H1 (cell line): ENCODE measurements around the gene TET1. TPM values are rescaled to one million over a fixed set of nuclear protein-coding genes. Genes with fewer than 3 reads are reported as not detected.
"Not testable (repeated sequence)": the region's sequence is repeated elsewhere in the genome, so short reads cannot be mapped to it uniquely, and the experiment has no call there.

Experiments
- CTCF ChIA-PET: fragments of 300-600 bp; sonication (Branson Sonifier 250); formaldehyde crosslinking; loops from one replicate; lab custom pipeline; 2021; ENCODE audit not compliant: partially characterized antibody; lab: Charles Lee
- POLR2A ChIA-PET: fragments of 300-600 bp; sonication (Branson Sonifier 250); formaldehyde crosslinking; loops from one replicate; lab custom pipeline; 2021; ENCODE audit warnings: inconsistent platforms; ENCODE audit not compliant: partially characterized antibody; lab: Charles Lee
- DNase-seq, 2 experiments: peaks; one replicate each; pipeline versions ENCODE4 v3.0.0 to v3.0.0-alpha.2; 2010 to 2022; ENCODE audit warnings: low spot score in 2 of 2, low read depth in 1 of 2, mixed read lengths in 1 of 2
- FAIRE-seq: peaks from 2 replicates; lab custom pipeline; 2011; peaks lifted over from hg19 to GRCh38; lab: Jason Lieb, UNC
- H2AFZ ChIP-seq: 2 replicates; pipeline ENCODE4 v1.8.1; 2012; ENCODE audit warnings: low read length, inconsistent platforms
- H2AK5ac ChIP-seq: 2 replicates; pipeline ENCODE4 v1.6.1; 2013; ENCODE audit warnings: low read depth, low read length
- H2BK120ac ChIP-seq: replicated peaks from 2 replicates; pipeline ENCODE3; 2013; ENCODE audit warnings: low read depth, low read length, inconsistent platforms
- H2BK12ac ChIP-seq: 2 replicates; pipeline ENCODE4 v1.6.1; 2013; ENCODE audit warnings: low read depth, low read length
- H2BK15ac ChIP-seq: 2 replicates; pipeline ENCODE4 v1.6.1; 2013; ENCODE audit warnings: low read length
- H2BK20ac ChIP-seq: 2 replicates; pipeline ENCODE4 v1.6.1; 2013; ENCODE audit warnings: low read length
- H2BK5ac ChIP-seq: 2 replicates; pipeline ENCODE4 v1.6.1; 2013; ENCODE audit warnings: low read depth, low read length
- H3K14ac ChIP-seq: 2 replicates; pipeline ENCODE4 v1.6.1; 2013; ENCODE audit warnings: inconsistent platforms; ENCODE audit not compliant: insufficient read length
- H3K18ac ChIP-seq: 2 replicates; pipeline ENCODE4 v1.6.1; 2013; ENCODE audit warnings: low read length; ENCODE audit errors: extremely low read depth
- H3K23ac ChIP-seq: 2 replicates; pipeline ENCODE4 v1.6.1; 2013; ENCODE audit warnings: inconsistent platforms; ENCODE audit not compliant: insufficient read length
- H3K23me2 ChIP-seq: 2 replicates; pipeline ENCODE4 v1.6.1; 2013; ENCODE audit warnings: low read depth, low read length
- H3K27ac ChIP-seq: 2 replicates; pipeline ENCODE4 v1.6.1; 2011; ENCODE audit warnings: low read depth, low read length, inconsistent platforms
- H3K27me3 ChIP-seq, 4 experiments: replicated peaks in 1 of 4; 1 replicate in 1 of 4; 2 replicates in 3 of 4; pipeline versions ENCODE4 v1.6.1 to v1.8.1; 2011 to 2013; ENCODE audit warnings: low read length in 3 of 4, mild to moderate bottlenecking in 3 of 4, inconsistent platforms in 2 of 4, mixed read lengths in 2 of 4, moderate library complexity in 1 of 4; ENCODE audit not compliant: control insufficient read depth in 3 of 4, insufficient read depth in 3 of 4; ENCODE audit errors: extremely low read depth in 1 of 4
- H3K36me3 ChIP-seq, 4 experiments: 2 replicates each; pipeline versions ENCODE4 v1.6.1 to v1.8.1; 2011 to 2013; ENCODE audit warnings: mild to moderate bottlenecking in 4 of 4, low read length in 3 of 4, moderate library complexity in 2 of 4, control low read depth in 1 of 4, inconsistent platforms in 1 of 4; ENCODE audit not compliant: insufficient read depth in 4 of 4, control insufficient read depth in 2 of 4
- H3K4ac ChIP-seq: replicated peaks from 2 replicates; pipeline ENCODE3; 2013; ENCODE audit warnings: low read length, low read depth, mixed read lengths, inconsistent platforms; ENCODE audit not compliant: insufficient read length
- H3K4me1 ChIP-seq, 4 experiments: replicated peaks in 1 of 4; 1 replicate in 1 of 4; 2 replicates in 3 of 4; pipeline versions ENCODE4 v1.6.1 to v1.8.1; 2011 to 2013; ENCODE audit warnings: low read length in 3 of 4, inconsistent platforms in 2 of 4, mixed read lengths in 1 of 4; ENCODE audit not compliant: insufficient read depth in 4 of 4, control insufficient read depth in 3 of 4
- H3K4me2 ChIP-seq, 2 experiments: 2 replicates each; pipeline versions ENCODE4 v1.6.1 to v1.8.1; 2011 to 2013; ENCODE audit warnings: low read depth in 2 of 2, low read length in 2 of 2, control low read depth in 1 of 2, inconsistent platforms in 1 of 2, mild to moderate bottlenecking in 1 of 2; ENCODE audit not compliant: insufficient read depth in 1 of 2
- H3K4me3 ChIP-seq, 4 experiments: fragments of 200-600, 300-600 bp in 1 of 4; sonication (generic), shearing (Covaris generic), sonication (Bioruptor Twin) in 1 of 4; 2 replicates each; pipeline versions ENCODE4 v1.5.1 to v1.8.1; 2011 to 2016; ENCODE audit warnings: low read length in 4 of 4, low read depth in 3 of 4, control low read depth in 2 of 4, inconsistent platforms in 2 of 4, mild to moderate bottlenecking in 2 of 4, mixed read lengths in 1 of 4, moderate library complexity in 1 of 4; ENCODE audit not compliant: insufficient read depth in 2 of 4; ENCODE audit errors: extremely low read depth in 1 of 4
- H3K56ac ChIP-seq: replicated peaks from 2 replicates; pipeline ENCODE3; 2013; ENCODE audit warnings: low read depth, mild to moderate bottlenecking, mixed read lengths, low read length, inconsistent platforms; ENCODE audit not compliant: insufficient read length
- H3K79me1 ChIP-seq: 2 replicates; pipeline ENCODE4 v1.6.1; 2013; ENCODE audit warnings: low read depth, low read length, control low read depth
- H3K79me2 ChIP-seq, 2 experiments: 2 replicates each; pipeline versions ENCODE4 v1.6.1 to v1.8.1; 2012 to 2013; ENCODE audit warnings: low read length in 2 of 2, mild to moderate bottlenecking in 2 of 2, inconsistent platforms in 1 of 2; ENCODE audit not compliant: insufficient read depth in 2 of 2, control insufficient read depth in 1 of 2
- H3K9ac ChIP-seq, 4 experiments: replicated peaks in 1 of 4; 1 replicate in 1 of 4; 2 replicates in 3 of 4; pipeline versions ENCODE4 v1.6.1 to v1.8.1; 2011 to 2013; ENCODE audit warnings: low read depth in 3 of 4, low read length in 3 of 4, control low read depth in 2 of 4, mild to moderate bottlenecking in 2 of 4, moderate library complexity in 2 of 4, inconsistent platforms in 1 of 4; ENCODE audit errors: extremely low read depth in 1 of 4
- H3K9me3 ChIP-seq, 2 experiments: 2 replicates each; pipeline versions ENCODE4 v1.6.1 to v1.8.1; 2012 to 2013; ENCODE audit warnings: mild to moderate bottlenecking in 2 of 2, moderate library complexity in 2 of 2, control low read depth in 1 of 2, inconsistent platforms in 1 of 2, low read depth in 1 of 2, low read length in 1 of 2, mixed read lengths in 1 of 2; ENCODE audit not compliant: insufficient read depth in 2 of 2
- H4K20me1 ChIP-seq, 2 experiments: replicated peaks in 1 of 2; 2 replicates each; pipeline versions ENCODE3 to v1.8.1; 2011 to 2013; ENCODE audit warnings: inconsistent platforms in 2 of 2, low read length in 2 of 2, mild to moderate bottlenecking in 1 of 2; ENCODE audit not compliant: insufficient read depth in 2 of 2, control insufficient read depth in 1 of 2
- H4K5ac ChIP-seq: 2 replicates; pipeline ENCODE4 v1.6.1; 2013; ENCODE audit warnings: low read length, low read depth, mixed read lengths, inconsistent platforms; ENCODE audit not compliant: insufficient read length
- H4K8ac ChIP-seq: 2 replicates; pipeline ENCODE4 v1.8.0; 2013; ENCODE audit warnings: mild to moderate bottlenecking, moderate library complexity, low read length, inconsistent platforms; ENCODE audit not compliant: insufficient read depth; ENCODE audit errors: extremely low read depth
- H4K91ac ChIP-seq: replicated peaks from 2 replicates; pipeline ENCODE3; 2013; ENCODE audit warnings: low read length, mixed read lengths, inconsistent platforms; ENCODE audit not compliant: insufficient read length
- WGBS, 2 experiments: shearing (Covaris generic) in 1 of 2; methylation state at CpG; one replicate each; pipeline versions ENCODE4 v1.1.6 to v1.1.7; 2013 to 2015; ENCODE audit warnings: low lambda C conversion rate in 2 of 2, mixed read lengths in 2 of 2, inconsistent platforms in 1 of 2, low coverage in 1 of 2, missing lambda C conversion rate in 1 of 2; ENCODE audit not compliant: insufficient replicate concordance in 2 of 2, insufficient coverage in 1 of 2, insufficient read length in 1 of 2; ENCODE audit errors: extremely low coverage in 1 of 2, missing lambda C conversion rate in 1 of 2; 5-methylcytosine and 5-hydroxymethylcytosine counted together
- polyA plus RNA-seq, 7 experiments: library from polyadenylated mRNA; depleted of rRNA in 3 of 7; stranded (reverse) in 5 of 7; unstranded in 2 of 7; fragments of >200 nt in 5 of 7; fragments of 200-250 nt in 2 of 7; gene quantifications; 1 replicate in 5 of 7; 2 replicates in 1 of 7; 4 replicates in 1 of 7; pipeline versions ENCODE4 v1.2.1 to v1.2.3, GENCODE V29; 2011 to 2013; ENCODE audit warnings: missing spikeins in 2 of 7, mixed read lengths in 2 of 7
- total RNA-seq: library from RNA; stranded (reverse); fragmentation: NEBNext Ultra II Directional; extraction: Animal tissue kit (Norgen Biotek cat#: 25700); gene quantifications from 2 replicates; pipeline ENCODE4 v1.2.1, GENCODE V29; 2021

The TET1 gene
- total and polyA plus RNA-seq, 2 of the 8 experiments (the other 6 are each of a cell fraction or from before 2014, with no cell fraction given), result 15.2 to 69.3 TPM

DNA sequence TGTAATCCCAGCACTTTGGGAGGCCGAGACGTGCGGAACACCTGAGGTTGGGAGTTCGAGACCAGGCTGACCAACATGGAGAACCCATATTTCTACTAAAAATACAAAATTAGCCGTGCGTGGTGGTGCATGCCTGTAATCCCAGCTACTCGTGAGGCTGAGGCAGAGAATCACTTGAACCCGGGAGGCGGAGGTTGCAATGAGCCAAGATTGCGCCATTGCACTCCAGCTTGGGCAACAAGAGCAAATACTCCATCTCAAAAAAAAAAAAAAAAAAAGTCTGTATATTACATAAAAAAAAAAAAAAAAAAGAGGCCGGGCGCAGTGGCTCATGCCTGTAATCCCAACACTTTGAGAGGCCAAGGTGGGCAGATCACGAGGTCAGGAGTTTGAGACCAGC, 152.9 kb downstream of the TET1 start:
- FAIRE-seq, DNase-seq, H3K27ac ChIP-seq, H3K4me1 ChIP-seq, H3K79me1 ChIP-seq, H4K91ac ChIP-seq, H4K8ac ChIP-seq, H3K79me2 ChIP-seq, H4K5ac ChIP-seq, H3K4me2 ChIP-seq, H3K56ac ChIP-seq, H3K9ac ChIP-seq, H2BK20ac ChIP-seq, H2AK5ac ChIP-seq, H4K20me1 ChIP-seq, H3K9me3 ChIP-seq, H2AFZ ChIP-seq, H3K23ac ChIP-seq, H2BK12ac ChIP-seq, H3K18ac ChIP-seq, H3K23me2 ChIP-seq, H3K4ac ChIP-seq, H3K14ac ChIP-seq, H2BK5ac ChIP-seq, H3K36me3 ChIP-seq, H2BK15ac ChIP-seq, CTCF ChIA-PET, H2BK120ac ChIP-seq, H3K4me3 ChIP-seq, H3K27me3 ChIP-seq: not testable (repeated sequence)
- 93% methylated on average over 13 of the region's 13 CpGs; no CpG with 5 or more reads in 1 of the 2 experiments for WGBS, 2 experiments
- POLR2A ChIA-PET, result interaction anchor here (1.0 to 2.6 kb wide), 2 partner anchors 8 to 18 kb away, joined by 3 to 10 read pairs; partner anchors contain the start of gene CCAR1
